DMS53 treated with DMSO at 0.1 percent for 48 hours (cell line): ENCODE measurements around the gene TMEM176A.

ENCODE experiments used
- DNase-seq: peaks from one replicate; lab custom pipeline; 2025; ENCODE audit not compliant: unreplicated experiment; lab: John Stamatoyannopoulos, UW

Gene TMEM176A

GRCh38 chr7:150818971-150819370 is 18.4 kb downstream of the TMEM176A start:
- DNase-seq, result no peak

- DNase-seq, result no peak
Observed at GRCh38 chr7:150820148-150820547, 19.6 kb downstream of the TMEM176A start.

- DNase-seq, result no peak
Observed at GRCh38 chr7:150820578-150821198, 20.1 kb downstream of the TMEM176A start.

GRCh38 chr7:150823043-150823442 is 22.5 kb downstream of the TMEM176A start:
- DNase-seq, result no peak

GRCh38 chr7:150823484-150824126 is 23.0 kb downstream of the TMEM176A start:
- DNase-seq, result no peak

GRCh38 chr7:150824379-150825177 is 24.0 kb downstream of the TMEM176A start:
- no peak for DNase-seq

- DNase-seq, result no peak
Observed at GRCh38 chr7:150826061-150826849, 25.7 kb downstream of the TMEM176A start.

GRCh38 chr7:150828384-150828783 is 27.8 kb downstream of the TMEM176A start:
- no peak for DNase-seq

GRCh38 chr7:150829426-150829825 is 28.9 kb downstream of the TMEM176A start:
- no peak for DNase-seq

- DNase-seq, result peak; percentile 17
Observed at GRCh38 chr7:150830937-150831336, 30.4 kb downstream of the TMEM176A start.

GRCh38 chr7:150831851-150832250 is 31.3 kb downstream of the TMEM176A start:
- no peak for DNase-seq

- DNase-seq, result no peak
Observed at GRCh38 chr7:150835019-150835418, 34.5 kb downstream of the TMEM176A start.

GRCh38 chr7:150835702-150836280 is 35.2 kb downstream of the TMEM176A start:
- no peak for DNase-seq

- DNase-seq, result no peak
Observed at GRCh38 chr7:150838965-150839650, 38.5 kb downstream of the TMEM176A start.

- DNase-seq, result no peak
Observed at GRCh38 chr7:150842018-150842417, 41.4 kb downstream of the TMEM176A start.

GRCh38 chr7:150842716-150843115 is 42.1 kb downstream of the TMEM176A start:
- DNase-seq, result no peak

GRCh38 chr7:150845421-150845861 is 44.9 kb downstream of the TMEM176A start:
- DNase-seq, result no peak

GRCh38 chr7:150846291-150847115 is 45.9 kb downstream of the TMEM176A start:
- no peak for DNase-seq

GRCh38 chr7:150847536-150847935 is 47.0 kb downstream of the TMEM176A start:
- DNase-seq, result no peak
